Peyer's patch (tissue), 4 donors: ENCODE results near the gene NFAT5. TPM values are rescaled to one million over a fixed set of nuclear protein-coding genes. Genes with fewer than 3 reads are reported as not detected.

Experiments
- DNase-seq, 3 donors: peaks; one replicate each; pipeline ENCODE4 v3.0.0-alpha.2; 2017 to 2019
- H3K27ac ChIP-seq, 4 donors: fragments of 200-600 bp; sonication (generic); one replicate each; pipeline ENCODE4 v1.5.1; 2016 to 2019
- H3K27me3 ChIP-seq, 2 donors: fragments of 200-600 bp; sonication (generic); one replicate each; pipeline ENCODE4 v1.5.1; 2019
- H3K36me3 ChIP-seq, 3 donors: fragments of 200-600 bp; sonication (generic); one replicate each; pipeline ENCODE4 v1.5.1; 2016 to 2019
- H3K4me1 ChIP-seq, 4 donors: fragments of 200-600 bp; sonication (generic); one replicate each; pipeline ENCODE4 v1.5.1; 2016 to 2019
- H3K4me3 ChIP-seq, 4 donors: fragments of 200-600 bp; sonication (generic); 1 replicate in 3 of 4; 2 replicates in 1 of 4; pipeline ENCODE4 v1.5.1; 2016 to 2019; ENCODE audit warnings: mild to moderate bottlenecking in 1 of 4
- H3K9me3 ChIP-seq, 4 donors: fragments of 200-600 bp; sonication (generic); one replicate each; pipeline ENCODE4 v1.5.1; 2016 to 2019; ENCODE audit warnings: mild to moderate bottlenecking in 1 of 4
- CTCF ChIP-seq, 6 experiments: fragments of 450-650 bp in 4 of 6; fragments of 200-600 bp in 2 of 6; sonication (generic) in 1 of 6; IDR thresholded peaks; one replicate each; pipeline ENCODE4 v1.5.1; 2017 to 2019; ENCODE audit warnings: antibody characterized with exemption in 6 of 6, mild to moderate bottlenecking in 3 of 6, moderate library complexity in 1 of 6
- POLR2A ChIP-seq, 2 donors: fragments of 450-650 bp; IDR thresholded peaks; one replicate each; pipeline ENCODE4 v1.5.1; 2017; ENCODE audit warnings: antibody characterized with exemption in 2 of 2, mild to moderate bottlenecking in 2 of 2, moderate library complexity in 2 of 2
- total RNA-seq, 4 donors: library from RNA; depleted of rRNA; stranded (reverse); fragments of >200 nt; gene quantifications; one replicate each; pipeline ENCODE4 v1.1.0, GENCODE V29; 2016

The NFAT5 gene
- total RNA-seq, 4 donors from 2014 or later = 40.5 to 93.3 (median 66.8) TPM

- Histone ChIP-seq H3K27me3 (no peaks in the 10 kb centered on the region), H3K36me3 (no peaks in the 10 kb centered on the region), H3K9me3 (no peaks in the 10 kb centered on the region), H3K4me1 (no peaks in the 10 kb centered on the region), H3K4me3 (no peak overlapping the region), H3K27ac (no peak overlapping the region)
- no peak for TF ChIP-seq CTCF (IDR thresholded peaks at IDR 0.05)
- TF ChIP-seq POLR2A (IDR thresholded peaks at IDR 0.05) = no peak
- peak in 1 of 3 donors; percentile 2 for DNase-seq
These were observed 42.9 kb upstream of the NFAT5 start for GRCh38 chr16:69522732-69523404.

DNA sequence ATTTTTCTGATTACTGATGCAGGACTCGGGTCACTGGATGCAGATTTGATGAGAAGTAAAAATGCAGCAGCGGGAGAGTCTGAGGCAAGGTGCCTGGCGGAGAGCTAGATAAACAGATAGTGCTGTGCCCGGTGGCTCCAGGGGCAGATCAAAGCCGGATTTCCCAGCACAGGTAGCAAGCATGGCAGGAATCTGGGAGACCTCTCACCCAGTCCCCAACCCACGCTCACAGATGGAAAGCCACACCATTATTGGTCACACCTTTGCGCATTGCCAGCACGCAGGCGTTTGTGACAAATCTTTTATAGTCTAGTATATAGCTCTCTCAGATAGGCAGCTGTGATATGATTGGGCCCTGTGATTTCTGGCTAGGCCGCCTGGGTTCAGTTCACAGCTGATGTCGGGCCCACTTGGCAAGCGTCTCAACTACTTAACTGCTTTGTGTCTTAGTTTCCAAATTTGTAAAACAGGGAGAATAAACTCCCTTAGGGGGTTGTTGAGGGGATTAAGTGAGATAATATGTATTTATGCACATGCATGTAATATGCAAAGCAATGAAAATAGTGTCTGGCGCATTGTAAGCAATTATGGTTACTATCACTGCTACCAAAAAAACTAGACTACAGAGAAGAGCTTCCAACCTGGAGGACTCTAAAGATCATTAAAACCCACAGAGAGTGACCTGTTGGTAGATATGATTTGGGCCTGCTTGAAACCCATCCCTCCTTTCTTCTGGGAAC lies 42.0 kb upstream of the NFAT5 start:
- DNase-seq = peak in 2 of 3 donors; percentile 55 to 59
- TF ChIP-seq POLR2A (IDR thresholded peaks at IDR 0.05) (no peak), CTCF (IDR thresholded peaks at IDR 0.05) (no peak)
- H3K4me3 ChIP-seq = no peak overlapping the region
- no peak overlapping the region for H3K27ac ChIP-seq
- H3K4me1 ChIP-seq = no peaks in the 10 kb centered on the region
- H3K36me3 ChIP-seq = no peaks in the 10 kb centered on the region
- no peaks in the 10 kb centered on the region for H3K27me3 ChIP-seq
- no peaks in the 10 kb centered on the region for H3K9me3 ChIP-seq

GRCh38 chr16:69526831-69527655 lies 38.7 kb upstream of the NFAT5 start:
- Histone ChIP-seq H3K4me3 (no peak overlapping the region), H3K27me3 (no peaks in the 10 kb centered on the region), H3K27ac (no peak overlapping the region), H3K4me1 (no peaks in the 10 kb centered on the region), H3K9me3 (no peaks in the 10 kb centered on the region), H3K36me3 (no peaks in the 10 kb centered on the region)
- no peak for DNase-seq
- TF ChIP-seq POLR2A (IDR thresholded peaks at IDR 0.05) (no peak), CTCF (IDR thresholded peaks at IDR 0.05) (no peak)

DNA sequence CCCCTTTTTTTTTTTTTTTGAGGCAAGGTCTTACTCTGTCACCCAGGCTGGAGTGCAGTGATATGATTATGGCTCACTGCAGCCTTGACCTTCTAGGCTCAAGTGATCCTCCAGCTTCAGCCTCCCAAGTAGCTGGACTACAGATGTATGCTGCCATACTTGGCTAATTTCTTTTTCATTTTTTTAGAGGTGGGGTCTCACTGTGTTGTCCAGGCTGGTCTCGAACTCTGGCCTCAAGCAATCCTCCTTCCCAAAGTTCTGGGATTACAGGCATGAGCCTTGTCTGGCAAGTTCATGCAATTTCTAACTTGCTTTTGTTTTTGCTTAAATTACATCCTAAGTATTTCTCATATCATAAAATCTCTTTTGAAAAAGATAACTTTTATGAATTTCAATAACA lies 33.8 kb upstream of the NFAT5 start:
- TF ChIP-seq POLR2A (IDR thresholded peaks at IDR 0.05) = no peak
- no peak for TF ChIP-seq CTCF (IDR thresholded peaks at IDR 0.05)
- H3K9me3 ChIP-seq = no peaks in the 10 kb centered on the region
- no peaks in the 10 kb centered on the region for H3K36me3 ChIP-seq
- no peak for DNase-seq
- H3K27ac ChIP-seq = no peak overlapping the region
- H3K4me3 ChIP-seq = no peak overlapping the region
- no peaks in the 10 kb centered on the region for H3K4me1 ChIP-seq
- no peaks in the 10 kb centered on the region for H3K27me3 ChIP-seq

DNA sequence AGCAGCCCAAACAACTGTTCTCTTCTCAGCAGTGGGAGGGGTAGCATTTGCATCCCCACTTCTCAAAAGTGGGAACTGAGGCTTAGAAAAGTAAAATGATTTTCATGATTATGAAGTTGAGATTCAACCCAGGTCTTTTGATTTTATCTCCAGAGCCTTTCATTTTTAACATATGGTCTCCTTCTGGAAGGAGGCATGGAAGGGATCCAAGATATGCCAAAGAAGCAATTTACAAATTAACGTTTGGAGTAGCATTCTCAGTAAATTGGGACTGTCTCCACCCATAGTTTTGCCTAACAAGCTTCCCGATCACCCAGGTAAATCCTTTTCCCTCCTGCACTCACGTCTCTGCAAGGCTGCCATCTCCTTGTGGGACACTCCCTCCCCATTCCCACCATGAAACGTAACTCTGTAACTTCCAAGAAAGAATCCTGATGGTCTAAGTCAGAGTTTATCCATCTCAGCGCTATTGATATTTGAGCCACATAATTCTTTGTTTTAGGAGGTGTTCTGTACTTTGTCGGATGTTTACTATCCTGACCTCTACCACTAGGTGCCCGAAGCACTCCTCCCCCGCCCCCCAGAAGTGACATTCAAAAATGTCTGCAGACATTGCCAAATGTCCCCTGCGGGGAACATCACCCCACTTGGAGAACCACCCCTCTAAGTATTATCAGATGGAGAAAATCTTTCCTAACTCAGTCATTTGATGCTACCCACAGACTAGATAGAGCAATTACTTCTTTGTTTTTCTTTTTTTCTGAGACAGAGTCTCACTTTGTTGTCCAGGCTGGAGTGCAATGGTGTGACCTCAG lies 32.9 kb upstream of the NFAT5 start:
- Histone ChIP-seq H3K27me3 (no peaks in the 10 kb centered on the region), H3K4me1 (no peaks in the 10 kb centered on the region), H3K9me3 (no peaks in the 10 kb centered on the region), H3K4me3 (no peak overlapping the region), H3K27ac (no peak overlapping the region), H3K36me3 (no peaks in the 10 kb centered on the region)
- no peak for DNase-seq
- TF ChIP-seq CTCF (IDR thresholded peaks at IDR 0.05) (no peak), POLR2A (IDR thresholded peaks at IDR 0.05) (no peak)
